Cardiac fibroblast (primary cell): ENCODE data around the gene VWDE.

Experiments used
- DNase-seq, 2 donors: peaks; one replicate each; pipeline versions ENCODE4 v3.0.0 to v3.0.0-alpha.2; 2010; ENCODE audit warnings: low read depth in 2 of 2
- H3K4me3 ChIP-seq, 2 donors: replicated peaks in 1 of 2; 1 replicate in 1 of 2; 2 replicates in 1 of 2; pipeline ENCODE4 v1.5.1; 2011; ENCODE audit warnings: low read depth in 2 of 2, low read length in 2 of 2, mild to moderate bottlenecking in 2 of 2, moderate library complexity in 1 of 2
- TF ChIP-seq, protein P1 (sequence below): IDR thresholded peaks from one replicate; pipeline ENCODE4 v1.5.1; 2011; ENCODE audit warnings: low read depth, mild to moderate bottlenecking, low read length, inconsistent platforms

VWDE gene

DNA sequence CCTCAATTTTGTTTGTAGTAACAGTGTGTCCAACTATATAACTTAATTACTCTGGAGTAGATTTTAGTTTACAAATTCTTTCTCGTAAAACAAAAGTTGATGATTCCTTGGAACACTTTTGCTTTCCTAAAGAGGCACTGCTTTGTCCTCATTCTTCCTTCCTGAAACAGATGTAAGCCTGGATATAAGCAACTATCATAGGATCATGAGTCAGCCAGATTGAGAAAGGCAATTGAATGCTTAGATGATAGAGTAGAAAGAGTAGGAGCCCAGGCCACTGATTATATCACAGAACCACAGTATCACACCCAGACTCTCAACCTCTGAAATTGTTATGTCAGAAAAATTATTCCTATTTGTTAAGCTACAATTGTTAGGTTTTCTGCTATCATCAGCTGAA lies 122.6 kb downstream of the VWDE start:
- TF ChIP-seq, protein P1, sequence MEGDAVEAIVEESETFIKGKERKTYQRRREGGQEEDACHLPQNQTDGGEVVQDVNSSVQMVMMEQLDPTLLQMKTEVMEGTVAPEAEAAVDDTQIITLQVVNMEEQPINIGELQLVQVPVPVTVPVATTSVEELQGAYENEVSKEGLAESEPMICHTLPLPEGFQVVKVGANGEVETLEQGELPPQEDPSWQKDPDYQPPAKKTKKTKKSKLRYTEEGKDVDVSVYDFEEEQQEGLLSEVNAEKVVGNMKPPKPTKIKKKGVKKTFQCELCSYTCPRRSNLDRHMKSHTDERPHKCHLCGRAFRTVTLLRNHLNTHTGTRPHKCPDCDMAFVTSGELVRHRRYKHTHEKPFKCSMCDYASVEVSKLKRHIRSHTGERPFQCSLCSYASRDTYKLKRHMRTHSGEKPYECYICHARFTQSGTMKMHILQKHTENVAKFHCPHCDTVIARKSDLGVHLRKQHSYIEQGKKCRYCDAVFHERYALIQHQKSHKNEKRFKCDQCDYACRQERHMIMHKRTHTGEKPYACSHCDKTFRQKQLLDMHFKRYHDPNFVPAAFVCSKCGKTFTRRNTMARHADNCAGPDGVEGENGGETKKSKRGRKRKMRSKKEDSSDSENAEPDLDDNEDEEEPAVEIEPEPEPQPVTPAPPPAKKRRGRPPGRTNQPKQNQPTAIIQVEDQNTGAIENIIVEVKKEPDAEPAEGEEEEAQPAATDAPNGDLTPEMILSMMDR: no peak
- no peak overlapping the region for H3K4me3 ChIP-seq
- peak; percentile 4 to 42 for DNase-seq
